PC-9 (cell line): Measurements from ENCODE around the gene CAMKMT.

Source experiments
- EZH2 ChIP-seq: fragments of 200-600 bp; sonication (generic); IDR thresholded peaks from 2 replicates; pipeline ENCODE4 v1.8.0; 2017; ENCODE audit warnings: antibody characterized with exemption, low read depth
- TF ChIP-seq, protein P1 (sequence below): fragments of 200-600 bp; sonication (generic); conservative IDR thresholded peaks from 2 replicates; pipeline ENCODE4 v1.6.1; 2017; ENCODE audit warnings: mixed run types, antibody characterized with exemption, mild to moderate bottlenecking, moderate library complexity

DNA sequence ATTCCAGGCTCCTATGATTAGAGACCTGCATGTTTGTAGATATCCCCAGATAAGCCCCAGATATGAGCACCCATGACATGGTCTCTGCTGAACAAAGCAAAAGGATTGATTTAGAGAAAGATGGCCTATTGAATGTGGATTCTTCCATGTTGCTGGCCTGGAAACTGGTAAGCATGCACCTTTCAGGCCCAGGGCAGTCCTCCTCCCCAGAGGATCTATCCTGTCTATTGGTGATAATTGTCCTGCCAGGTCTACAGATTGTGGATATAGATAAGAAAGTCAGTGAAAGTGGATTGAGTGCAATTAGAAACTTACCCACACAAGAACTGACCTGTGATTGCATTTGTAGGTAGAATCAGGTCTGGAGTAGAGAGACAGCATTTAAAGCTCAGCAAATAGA lies 322.8 kb downstream of the CAMKMT start:
- TF ChIP-seq, protein P1, sequence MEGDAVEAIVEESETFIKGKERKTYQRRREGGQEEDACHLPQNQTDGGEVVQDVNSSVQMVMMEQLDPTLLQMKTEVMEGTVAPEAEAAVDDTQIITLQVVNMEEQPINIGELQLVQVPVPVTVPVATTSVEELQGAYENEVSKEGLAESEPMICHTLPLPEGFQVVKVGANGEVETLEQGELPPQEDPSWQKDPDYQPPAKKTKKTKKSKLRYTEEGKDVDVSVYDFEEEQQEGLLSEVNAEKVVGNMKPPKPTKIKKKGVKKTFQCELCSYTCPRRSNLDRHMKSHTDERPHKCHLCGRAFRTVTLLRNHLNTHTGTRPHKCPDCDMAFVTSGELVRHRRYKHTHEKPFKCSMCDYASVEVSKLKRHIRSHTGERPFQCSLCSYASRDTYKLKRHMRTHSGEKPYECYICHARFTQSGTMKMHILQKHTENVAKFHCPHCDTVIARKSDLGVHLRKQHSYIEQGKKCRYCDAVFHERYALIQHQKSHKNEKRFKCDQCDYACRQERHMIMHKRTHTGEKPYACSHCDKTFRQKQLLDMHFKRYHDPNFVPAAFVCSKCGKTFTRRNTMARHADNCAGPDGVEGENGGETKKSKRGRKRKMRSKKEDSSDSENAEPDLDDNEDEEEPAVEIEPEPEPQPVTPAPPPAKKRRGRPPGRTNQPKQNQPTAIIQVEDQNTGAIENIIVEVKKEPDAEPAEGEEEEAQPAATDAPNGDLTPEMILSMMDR = no peak
- TF ChIP-seq EZH2 = no peak
